HG03103 (cell line): Measurements from ENCODE around the gene FZD10.

ENCODE experiments used
- ATAC-seq: cut with Tn5 transposase; IDR thresholded peaks from one replicate; pipeline ENCODE4 v1.9.1; 2021; ENCODE audit warnings: low read depth; ENCODE audit not compliant: unreplicated experiment

Gene FZD10

DNA sequence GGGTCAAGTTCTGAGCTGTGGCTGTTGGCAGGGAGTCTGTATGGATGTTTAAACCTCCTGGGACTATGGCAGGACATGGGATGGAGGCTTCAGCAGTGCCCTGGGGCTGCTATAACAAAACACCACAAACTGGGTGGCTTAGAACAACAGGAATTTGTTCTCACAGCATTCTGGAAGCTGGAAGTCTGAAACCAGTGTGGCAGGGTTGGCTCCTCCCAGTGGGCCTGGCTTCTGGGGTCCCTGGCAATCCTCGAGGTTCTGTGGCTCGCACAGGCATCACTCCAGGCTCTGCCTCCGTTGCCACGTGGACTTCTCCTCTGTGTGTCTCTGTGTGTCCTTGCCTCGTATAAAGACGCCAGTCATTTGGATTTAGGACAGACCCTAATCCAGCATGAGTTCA lies 39.9 kb downstream of the FZD10 start:
- ATAC-seq = no peak

DNA sequence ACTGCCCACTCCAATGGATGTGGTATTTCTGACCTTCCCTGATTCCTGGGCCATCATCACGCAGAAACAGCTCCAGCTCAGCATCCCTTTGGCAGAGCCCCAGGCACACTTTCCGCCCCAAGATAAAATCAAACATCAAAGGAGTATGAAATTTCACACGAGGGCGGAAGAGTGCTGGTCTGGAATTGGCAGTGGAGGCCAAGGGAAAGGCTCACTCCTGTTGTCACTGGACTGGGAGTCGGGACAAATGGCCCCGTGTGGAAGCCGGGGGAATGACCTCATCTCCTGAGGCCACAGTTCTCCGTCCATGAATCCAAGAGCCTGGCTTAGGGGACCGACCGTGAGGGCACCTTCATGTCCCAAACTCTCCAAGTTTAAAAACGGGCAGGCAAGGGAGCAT lies 40.9 kb downstream of the FZD10 start:
- no peak for ATAC-seq

DNA sequence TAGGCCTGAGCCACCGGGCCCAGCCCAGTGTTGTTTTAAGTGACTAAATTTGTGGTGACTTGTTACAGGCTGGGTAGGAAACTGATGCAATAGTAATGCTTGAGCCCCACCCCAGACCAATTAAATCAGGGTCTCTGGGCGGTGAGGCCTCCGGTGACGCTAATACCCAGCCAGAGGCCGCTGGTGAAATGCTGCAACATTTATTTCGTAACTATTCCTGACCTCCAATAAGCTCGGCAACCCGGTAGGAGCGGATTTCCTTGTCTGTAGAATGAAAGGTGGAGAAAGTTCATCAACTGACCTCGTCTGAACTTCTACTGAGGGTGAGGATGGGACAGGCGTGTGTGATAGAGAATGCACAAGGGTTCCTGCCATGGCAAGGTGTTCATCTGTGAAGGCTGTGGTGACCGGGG lies 42.3 kb downstream of the FZD10 start:
- no peak for ATAC-seq

DNA sequence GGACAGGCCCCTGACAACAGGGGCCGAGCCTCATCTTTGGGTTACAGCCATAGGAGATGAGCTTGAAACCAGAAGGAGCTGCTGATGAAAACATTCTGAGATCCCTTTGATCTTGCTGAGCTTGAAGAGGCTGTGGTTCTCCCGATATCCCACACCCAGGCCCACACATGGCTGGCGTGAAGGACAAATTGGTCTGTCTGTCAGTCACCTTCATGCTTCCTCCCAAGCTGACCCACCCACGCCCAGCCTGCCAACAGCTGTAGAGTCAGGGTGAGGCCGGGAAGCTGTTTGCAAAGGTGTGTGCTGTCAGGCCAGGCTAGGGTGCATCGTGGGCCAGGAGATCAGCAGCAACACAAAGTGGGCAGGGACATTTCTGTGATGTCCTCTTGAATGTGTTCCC lies 43.2 kb downstream of the FZD10 start:
- ATAC-seq = no peak

- ATAC-seq = no peak
Measured at GRCh38 chr12:130212384-130212989, 50.2 kb downstream of the FZD10 start.

GRCh38 chr12:130213249-130213648 lies 51.0 kb downstream of the FZD10 start:
- no peak for ATAC-seq

DNA sequence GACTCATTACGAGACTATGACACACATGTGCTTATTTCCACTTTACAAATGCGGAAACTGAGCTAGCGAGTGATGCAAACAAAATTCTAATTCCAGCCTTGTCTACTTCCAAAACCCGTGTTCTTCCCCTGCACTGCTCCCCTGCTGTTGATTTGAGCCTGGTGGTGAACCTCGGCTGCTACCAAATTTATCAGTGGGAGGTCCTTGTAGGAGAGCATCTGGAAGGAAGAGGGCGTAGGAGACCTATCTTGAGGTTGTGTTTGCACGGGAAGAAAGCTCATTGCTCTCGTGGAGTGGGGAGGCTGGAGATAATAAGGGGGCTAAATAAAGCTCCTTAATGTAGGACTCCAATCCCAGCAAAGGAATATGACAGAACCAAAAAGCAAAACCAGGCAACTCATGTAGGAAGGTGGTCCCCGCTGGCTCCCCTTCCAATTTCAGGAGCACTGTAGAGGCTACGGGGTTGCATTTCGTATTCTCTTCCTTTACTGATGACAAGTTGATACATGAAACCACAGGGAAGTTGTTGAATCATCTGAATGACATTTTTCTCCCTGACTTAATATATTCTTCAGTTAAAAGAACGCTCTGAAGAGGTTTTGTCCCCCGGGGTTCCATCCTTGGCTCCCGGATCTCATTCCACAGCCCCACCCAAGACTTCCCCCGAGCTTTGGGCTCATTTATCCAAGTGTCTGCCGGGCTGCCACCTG lies 52.6 kb downstream of the FZD10 start:
- no peak for ATAC-seq
